HEK293T (cell line): ENCODE results near the gene ULK1.

Experiments used
- BHLHE40 ChIP-seq: fragments of 450-650 bp; IDR thresholded peaks from 2 replicates; pipeline ENCODE4 v1.6.1; 2016; ENCODE audit warnings: mild to moderate bottlenecking, moderate library complexity, borderline replicate concordance
- CTBP1 ChIP-seq: fragments of 450-650 bp; IDR thresholded peaks from 2 replicates; pipeline ENCODE4 v1.6.1; 2016; ENCODE audit warnings: borderline replicate concordance
- ELF4 ChIP-seq: fragments of 450-650 bp; IDR thresholded peaks from 2 replicates; pipeline ENCODE4 v1.6.1; 2017; ENCODE audit warnings: antibody characterized with exemption
- FOXA1 ChIP-seq: fragments of 450-650 bp; IDR thresholded peaks from 2 replicates; pipeline ENCODE4 v1.6.1; 2016; ENCODE audit warnings: mild to moderate bottlenecking
- FOXK2 ChIP-seq: fragments of 450-650 bp; IDR thresholded peaks from 2 replicates; pipeline ENCODE4 v1.6.1; 2016; ENCODE audit warnings: mild to moderate bottlenecking
- FOXM1 ChIP-seq: fragments of 450-650 bp; IDR thresholded peaks from 2 replicates; pipeline ENCODE4 v1.6.1; 2017; ENCODE audit warnings: mild to moderate bottlenecking, borderline replicate concordance
- HDGF ChIP-seq: fragments of 450-650 bp; IDR thresholded peaks from 2 replicates; pipeline ENCODE4 v1.6.1; 2017; ENCODE audit warnings: antibody characterized with exemption, borderline replicate concordance
- L3MBTL2 ChIP-seq: fragments of 450-650 bp; conservative IDR thresholded peaks from 2 replicates; pipeline ENCODE4 v1.6.1; 2016; ENCODE audit warnings: mild to moderate bottlenecking
- LEF1 ChIP-seq: fragments of 450-650 bp; IDR thresholded peaks from 2 replicates; pipeline ENCODE4 v1.6.1; 2017; ENCODE audit warnings: mild to moderate bottlenecking, borderline replicate concordance
- NFRKB ChIP-seq: fragments of 450-650 bp; IDR thresholded peaks from 2 replicates; pipeline ENCODE4 v1.6.1; 2016; ENCODE audit warnings: mild to moderate bottlenecking, moderate library complexity
- PKNOX1 ChIP-seq: fragments of 450-650 bp; IDR thresholded peaks from 2 replicates; pipeline ENCODE4 v1.6.1; 2016
- SP1 ChIP-seq: fragments of 450-650 bp; IDR thresholded peaks from 2 replicates; pipeline ENCODE4 v1.6.1; 2017
- SUZ12 ChIP-seq: fragments of 450-650 bp; IDR thresholded peaks from 2 replicates; pipeline ENCODE4 v1.6.1; 2016; ENCODE audit warnings: mild to moderate bottlenecking
- TARDBP ChIP-seq: fragments of 450-650 bp; IDR thresholded peaks from 2 replicates; pipeline ENCODE4 v1.6.1; 2016

- TF ChIP-seq SP1 (no peak), SUZ12 (no peak), TARDBP (no peak), FOXA1 (no peak), LEF1 (no peak), CTBP1 (no peak), ELF4 (no peak), HDGF (no peak), FOXK2 (no peak), NFRKB (no peak), L3MBTL2 (no peak), FOXM1 (no peak), BHLHE40 (no peak), PKNOX1 (no peak)
These were observed 45.7 kb upstream of the ULK1 start for GRCh38 chr12:131848753-131849152.
